Peyer's patch (tissue), 4 donors: ENCODE results near the gene ZNF831.

ENCODE experiments used
- CTCF ChIP-seq, 6 experiments: fragments of 450-650 bp in 4 of 6; fragments of 200-600 bp in 2 of 6; sonication (generic) in 1 of 6; IDR thresholded peaks; one replicate each; pipeline ENCODE4 v1.5.1; 2017 to 2019; ENCODE audit warnings: antibody characterized with exemption in 6 of 6, mild to moderate bottlenecking in 3 of 6, moderate library complexity in 1 of 6
- POLR2A ChIP-seq, 2 donors: fragments of 450-650 bp; IDR thresholded peaks; one replicate each; pipeline ENCODE4 v1.5.1; 2017; ENCODE audit warnings: antibody characterized with exemption in 2 of 2, mild to moderate bottlenecking in 2 of 2, moderate library complexity in 2 of 2

GRCh38 chr20:59144831-59145196 lies 18.8 kb upstream of the ZNF831 start:
- no peak for TF ChIP-seq POLR2A (IDR thresholded peaks at IDR 0.05)
- no peak for TF ChIP-seq CTCF (IDR thresholded peaks at IDR 0.05)
